Neural cell (in vitro differentiated cells): ENCODE measurements around the gene RXRB.

Source experiments
- CTCF ChIP-seq: fragments of 450-650 bp; IDR thresholded peaks from 2 replicates; pipeline ENCODE4 v1.5.1; 2014; ENCODE audit warnings: antibody characterized with exemption, mild to moderate bottlenecking, moderate library complexity; ENCODE audit not compliant: poor library complexity, severe bottlenecking
- POLR2AphosphoS5 ChIP-seq: IDR thresholded peaks from 2 replicates; pipeline ENCODE4 v1.6.1; 2012
- RAD21 ChIP-seq: fragments of 450-650 bp; conservative IDR thresholded peaks from 2 replicates; pipeline ENCODE4 v1.6.1; 2014; ENCODE audit warnings: antibody characterized with exemption, mild to moderate bottlenecking, moderate library complexity
- REST ChIP-seq: IDR thresholded peaks from 2 replicates; pipeline ENCODE4 v1.6.1; 2012; ENCODE audit warnings: borderline replicate concordance
- SMC3 ChIP-seq: fragments of 450-650 bp; conservative IDR thresholded peaks from 2 replicates; pipeline ENCODE4 v1.6.1; 2014; ENCODE audit warnings: antibody characterized with exemption, mild to moderate bottlenecking, moderate library complexity; ENCODE audit not compliant: poor library complexity

GRCh38 chr6:33198159-33198852 is 2.2 kb downstream of the RXRB start:
- TF ChIP-seq CTCF (no peak), SMC3 (no peak), RAD21 (no peak), REST (no peak), POLR2AphosphoS5 (no peak)
